ENCODE results near the gene S1PR5.

S1PR5 gene

DNA sequence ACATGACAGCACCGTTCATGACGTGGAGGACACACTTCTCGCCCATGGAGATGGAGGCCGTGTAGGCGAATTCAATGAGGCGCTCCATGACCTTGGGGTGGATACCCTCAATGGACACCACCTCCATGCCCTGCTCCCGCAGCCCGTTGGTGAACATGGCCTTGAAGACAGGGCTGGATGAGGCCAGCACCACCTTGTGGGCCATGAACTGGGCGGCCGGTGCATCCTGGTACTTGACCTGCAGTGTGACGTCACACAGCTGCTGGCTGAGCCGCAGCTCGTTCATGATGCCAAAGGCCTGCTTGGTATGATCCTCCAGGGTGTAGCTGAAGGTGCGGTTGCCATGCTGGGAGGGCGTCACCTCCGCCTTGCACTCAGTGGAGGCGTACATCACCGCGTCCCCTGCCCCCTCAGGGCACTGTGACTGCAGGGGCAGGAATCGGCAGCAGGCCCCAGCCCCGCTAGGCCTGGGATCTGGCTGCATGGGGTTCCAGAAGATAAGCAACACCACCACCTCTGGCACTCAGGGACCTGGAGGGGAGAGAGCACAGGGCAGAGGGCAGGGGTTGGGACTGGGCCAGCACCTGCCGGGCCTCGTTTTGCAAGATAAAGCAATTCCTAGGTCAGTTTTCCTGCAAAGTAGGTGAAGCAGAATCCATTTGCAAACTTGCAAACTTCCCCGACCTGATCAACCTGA, 17.5 kb downstream of the S1PR5 start:
- in situ Hi-C loops (cut with MboI; ENCODE audit: low sequenced_read_pairs, unreplicated experiment) = no loop called here
- no peak for DNase-seq (ENCODE audit: low spot score)
- TF ChIP-seq, protein P1, sequence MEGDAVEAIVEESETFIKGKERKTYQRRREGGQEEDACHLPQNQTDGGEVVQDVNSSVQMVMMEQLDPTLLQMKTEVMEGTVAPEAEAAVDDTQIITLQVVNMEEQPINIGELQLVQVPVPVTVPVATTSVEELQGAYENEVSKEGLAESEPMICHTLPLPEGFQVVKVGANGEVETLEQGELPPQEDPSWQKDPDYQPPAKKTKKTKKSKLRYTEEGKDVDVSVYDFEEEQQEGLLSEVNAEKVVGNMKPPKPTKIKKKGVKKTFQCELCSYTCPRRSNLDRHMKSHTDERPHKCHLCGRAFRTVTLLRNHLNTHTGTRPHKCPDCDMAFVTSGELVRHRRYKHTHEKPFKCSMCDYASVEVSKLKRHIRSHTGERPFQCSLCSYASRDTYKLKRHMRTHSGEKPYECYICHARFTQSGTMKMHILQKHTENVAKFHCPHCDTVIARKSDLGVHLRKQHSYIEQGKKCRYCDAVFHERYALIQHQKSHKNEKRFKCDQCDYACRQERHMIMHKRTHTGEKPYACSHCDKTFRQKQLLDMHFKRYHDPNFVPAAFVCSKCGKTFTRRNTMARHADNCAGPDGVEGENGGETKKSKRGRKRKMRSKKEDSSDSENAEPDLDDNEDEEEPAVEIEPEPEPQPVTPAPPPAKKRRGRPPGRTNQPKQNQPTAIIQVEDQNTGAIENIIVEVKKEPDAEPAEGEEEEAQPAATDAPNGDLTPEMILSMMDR (IDR thresholded peaks at IDR 0.05; ENCODE audit: borderline replicate concordance, control extremely low read depth, extremely low read depth, insufficient read depth, missing control alignments) = no peak

DNA sequence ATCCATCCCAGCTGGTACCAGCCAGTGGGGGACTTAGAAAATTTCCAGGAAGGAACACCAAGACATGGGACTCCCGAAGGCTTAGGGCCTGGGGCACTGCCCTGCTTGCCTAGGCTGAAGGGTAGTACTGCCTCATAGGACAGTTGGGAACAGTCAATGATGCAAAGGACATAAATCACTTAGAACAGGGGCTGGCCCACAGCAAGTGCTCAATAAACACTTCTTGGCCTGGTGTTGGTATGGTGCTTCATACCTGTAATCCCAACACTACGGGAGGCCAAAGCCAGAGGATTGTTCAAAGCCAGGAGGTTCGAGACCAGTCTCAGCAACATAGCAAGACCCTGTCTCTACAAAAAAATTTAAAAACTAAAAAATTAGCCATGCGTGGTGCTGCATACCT, 19.9 kb downstream of the S1PR5 start:
- in situ Hi-C loops (cut with MboI; ENCODE audit: low sequenced_read_pairs, unreplicated experiment) = no loop called here
- no peak for DNase-seq (ENCODE audit: low spot score)
- TF ChIP-seq, protein P1 (IDR thresholded peaks at IDR 0.05; ENCODE audit: borderline replicate concordance, control extremely low read depth, extremely low read depth, insufficient read depth, missing control alignments) = no peak

DNA sequence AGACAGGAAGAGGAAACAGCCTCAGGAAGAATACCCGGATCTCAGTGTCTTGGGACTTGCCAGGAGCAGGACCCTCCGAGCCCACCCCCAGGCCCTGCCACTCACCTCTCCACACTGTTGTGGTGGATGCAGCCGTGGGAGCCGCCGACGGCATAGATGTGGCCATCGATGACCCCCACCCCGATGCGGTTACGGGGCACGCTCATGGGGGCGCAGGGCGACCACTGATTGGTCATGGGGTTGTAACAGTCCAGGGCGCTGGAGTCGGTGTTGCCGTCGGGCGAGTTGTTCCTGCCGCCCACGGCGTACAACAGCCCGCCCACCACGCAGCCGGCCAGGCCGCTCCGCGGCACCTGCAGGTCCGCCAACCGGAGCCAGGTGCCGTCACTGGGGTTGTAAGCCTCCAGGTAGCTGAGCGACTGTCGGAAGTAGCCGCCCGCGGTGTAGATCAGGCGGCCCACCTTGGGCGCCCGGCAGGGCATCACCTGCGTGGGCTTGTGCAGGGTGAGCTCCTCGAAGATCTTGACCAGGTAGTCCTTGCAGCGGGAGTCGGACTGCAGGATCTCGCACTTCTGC, 25.7 kb downstream of the S1PR5 start:
- DNase-seq (ENCODE audit: low spot score) = no peak
- TF ChIP-seq, protein P1 (IDR thresholded peaks at IDR 0.05; ENCODE audit: borderline replicate concordance, control extremely low read depth, extremely low read depth, insufficient read depth, missing control alignments) = no peak
- in situ Hi-C loops (cut with MboI; ENCODE audit: low sequenced_read_pairs, unreplicated experiment) = no loop called here

DNA sequence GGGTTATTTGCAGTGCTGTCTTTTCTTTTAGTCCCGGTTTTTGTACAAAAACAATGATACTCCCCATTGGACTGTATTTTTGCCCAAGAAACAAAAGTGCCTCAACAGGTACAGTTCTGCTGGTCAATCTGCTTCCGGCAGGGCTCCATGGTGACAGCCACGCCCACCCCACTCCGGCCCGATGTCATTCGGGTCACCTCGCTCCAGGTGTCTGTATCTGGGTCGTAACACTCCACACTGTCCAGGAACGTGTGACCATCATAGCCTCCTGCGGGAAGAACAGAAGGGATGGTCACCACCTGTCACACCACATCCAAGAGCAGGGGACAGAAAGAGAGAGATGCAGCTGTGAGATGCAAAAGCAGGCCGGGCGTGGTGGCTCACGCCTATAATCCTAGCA, 30.7 kb downstream of the S1PR5 start:
- TF ChIP-seq, protein P1 (IDR thresholded peaks at IDR 0.05; ENCODE audit: borderline replicate concordance, control extremely low read depth, extremely low read depth, insufficient read depth, missing control alignments) = no peak
- in situ Hi-C loops (cut with MboI; ENCODE audit: low sequenced_read_pairs, unreplicated experiment) = no loop called here

DNA sequence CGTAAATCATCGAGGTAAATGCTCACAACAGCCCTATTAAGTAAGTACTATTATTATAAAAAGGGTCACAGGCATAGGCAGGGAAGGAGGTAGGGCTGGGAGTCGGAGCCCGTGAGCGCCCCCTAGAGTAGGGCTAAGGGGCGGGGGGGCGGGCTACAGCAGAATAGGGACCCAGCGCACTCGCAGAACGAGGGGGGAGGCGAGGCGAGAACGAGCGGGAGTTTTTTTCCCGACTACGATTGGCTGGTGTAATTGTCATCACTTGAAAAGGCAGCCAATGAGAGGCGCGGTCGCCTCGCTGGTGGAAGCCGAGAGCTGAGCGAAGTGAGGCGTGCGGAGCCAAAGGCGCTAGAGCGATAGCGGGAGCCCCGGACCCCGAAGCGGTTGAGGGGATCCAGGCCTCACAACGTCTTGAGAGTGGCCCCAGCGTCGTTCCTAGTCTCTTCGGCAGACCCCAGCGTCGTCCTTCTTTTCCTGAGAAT, 38.3 kb downstream of the S1PR5 start:
- peak; percentile 70 for DNase-seq (ENCODE audit: low spot score)
- in situ Hi-C loops (cut with MboI; ENCODE audit: low sequenced_read_pairs, unreplicated experiment) = no loop called here
- TF ChIP-seq, protein P1 (IDR thresholded peaks at IDR 0.05; ENCODE audit: borderline replicate concordance, control extremely low read depth, extremely low read depth, insufficient read depth, missing control alignments) = no peak

More for the DNA sequence above, 30.7 kb downstream of the S1PR5 start:
- DNase-seq (ENCODE audit: low spot score) = no peak

DNA sequence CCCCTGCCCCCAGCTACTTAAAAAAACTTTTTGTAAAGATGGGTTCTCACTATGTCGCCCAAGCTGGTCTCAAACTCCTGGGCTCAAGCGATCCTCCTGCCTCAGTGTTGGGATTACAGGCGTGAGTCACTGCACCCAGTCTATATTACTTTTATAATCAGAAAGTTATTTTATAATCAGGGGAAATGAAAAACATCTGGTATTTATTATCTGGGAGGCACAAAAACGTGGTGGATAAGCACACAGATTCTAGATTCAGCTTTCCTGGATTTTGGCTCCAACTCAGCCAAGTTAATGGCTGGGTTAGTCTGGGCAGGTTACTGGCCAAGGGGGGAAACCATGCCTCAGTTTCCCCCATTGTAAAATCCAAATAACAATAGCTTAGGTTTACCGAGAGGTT, 38.8 kb downstream of the S1PR5 start:
- DNase-seq (ENCODE audit: low spot score) = no peak
- in situ Hi-C loops (cut with MboI; ENCODE audit: low sequenced_read_pairs, unreplicated experiment) = no loop called here
- TF ChIP-seq, protein P1 (IDR thresholded peaks at IDR 0.05; ENCODE audit: borderline replicate concordance, control extremely low read depth, extremely low read depth, insufficient read depth, missing control alignments) = no peak
